NCI-H1048 (cell line): ENCODE data around the gene ZNF543.
"Not testable (repeated sequence)": the region's sequence is repeated elsewhere in the genome, so short reads cannot be mapped to it uniquely, and the experiment has no call there.

Experiments used
- DNase-seq: peaks from one replicate; lab custom pipeline; 2025; lab: John Stamatoyannopoulos, UW

Gene ZNF543

DNA sequence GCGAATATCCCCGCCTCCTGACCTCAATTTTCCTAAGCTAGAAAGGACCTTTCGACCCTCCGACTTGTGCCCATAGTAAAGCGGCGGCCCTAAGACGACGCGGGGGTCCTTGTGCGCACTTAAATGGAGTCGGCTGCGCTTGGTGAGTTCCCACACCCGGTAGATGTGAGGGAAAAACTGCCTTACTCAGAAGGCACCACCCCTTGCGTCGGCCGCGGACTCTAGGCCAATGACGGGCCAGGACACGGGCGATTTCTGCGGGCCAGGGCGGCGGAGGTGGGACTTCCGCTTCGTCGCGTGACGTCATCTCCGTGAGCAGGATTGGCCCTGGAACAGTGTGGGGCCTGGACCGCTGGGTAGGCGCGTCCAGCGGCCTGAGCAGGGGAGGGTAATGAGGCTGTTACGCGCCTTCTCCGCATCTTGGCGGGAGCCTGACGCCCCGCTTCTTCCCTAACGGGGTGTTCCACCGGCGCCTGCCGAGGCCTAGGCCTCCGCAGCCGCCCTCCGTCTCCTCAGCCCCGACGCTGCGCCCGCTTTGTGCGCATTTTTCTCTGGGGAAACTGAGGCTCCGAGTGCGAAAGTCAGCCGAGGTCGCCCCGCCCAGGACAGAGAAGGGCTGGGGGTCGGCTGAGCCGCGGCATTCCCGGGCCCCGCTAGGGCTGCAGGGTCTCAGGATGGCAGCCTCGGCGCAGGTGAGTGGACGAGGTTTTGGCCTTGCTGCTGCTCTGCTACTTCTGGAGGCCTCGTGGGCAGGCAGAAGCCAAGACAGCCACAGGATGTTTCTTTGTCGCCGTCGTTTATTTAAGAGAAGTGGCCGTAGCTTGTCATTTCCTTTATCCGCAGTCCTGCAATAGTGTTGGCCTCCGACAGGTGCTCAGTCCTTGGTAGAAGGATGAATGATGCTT lies at the start of gene ZNF543:
ZNF543 (plus strand) TSS at position 293 of the 905 bp plus-strand sequence; CDS start at position 675, 382 bp downstream.
- DNase-seq, result peak; percentile 84

GRCh38 chr19:57271280-57271679 lies 49.0 kb upstream of the ZNF543 start:
- DNase-seq, result no peak

DNA sequence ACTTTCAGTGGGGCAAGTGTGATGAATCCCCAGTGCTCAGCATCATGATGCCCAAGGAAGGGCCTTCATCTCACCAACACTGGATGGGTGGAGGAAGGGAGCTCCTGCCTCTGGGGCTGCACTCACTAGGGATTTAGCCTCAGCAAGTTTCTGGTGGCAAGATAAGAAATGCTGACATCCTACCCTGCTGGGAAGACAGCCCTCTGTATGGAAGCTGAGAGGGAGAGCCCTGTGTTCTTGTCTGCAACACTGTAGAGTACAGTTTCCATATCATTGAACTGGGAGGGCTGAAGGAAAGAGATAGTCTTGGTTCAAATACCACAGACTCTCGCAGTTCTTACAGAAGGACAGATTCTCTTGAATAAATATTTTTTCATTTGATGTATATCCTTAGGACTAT lies 47.3 kb upstream of the ZNF543 start:
- no peak for DNase-seq

- no peak for DNase-seq
Observed at GRCh38 chr19:57276430-57276829, 43.8 kb upstream of the ZNF543 start.

GRCh38 chr19:57278481-57278880 lies 41.8 kb upstream of the ZNF543 start:
- DNase-seq, result not testable (repeated sequence)

DNA sequence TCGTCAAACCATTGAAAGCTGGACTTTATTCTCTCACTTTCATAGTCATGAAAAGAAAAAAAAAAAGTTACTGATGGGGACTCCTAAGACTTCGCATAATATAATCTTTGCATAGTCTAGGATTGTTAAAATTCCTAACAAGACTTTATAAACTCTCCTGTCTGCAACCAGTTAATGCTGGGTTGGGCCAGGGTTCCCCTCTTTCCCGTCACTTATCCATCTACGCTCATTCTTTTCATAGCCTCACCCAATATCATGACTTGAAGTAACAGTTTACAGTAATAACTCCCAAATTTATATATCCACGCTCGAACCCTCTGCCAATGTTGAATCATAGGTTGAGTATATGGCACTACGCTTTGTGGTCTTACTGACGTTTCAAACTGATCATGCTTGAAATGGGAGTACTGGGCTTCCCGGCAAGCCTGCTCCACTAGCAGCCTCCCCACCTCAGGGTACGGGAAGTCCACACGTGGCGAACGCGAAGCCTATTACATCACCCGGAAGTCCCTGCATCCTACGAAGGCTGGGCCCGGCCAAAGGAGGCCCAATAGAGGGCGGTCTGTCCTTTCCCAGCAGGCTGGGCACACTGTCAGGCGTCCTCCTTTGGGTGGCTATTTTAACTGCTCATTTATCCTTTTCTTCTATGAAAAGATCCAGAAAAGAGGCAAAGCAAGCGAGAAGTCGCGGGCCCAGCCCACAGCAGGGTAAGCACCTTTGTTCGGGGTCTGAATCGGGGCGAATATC lies 40.7 kb upstream of the ZNF543 start:
- DNase-seq, result peak; percentile 86

- peak; percentile 91 for DNase-seq
Observed at GRCh38 chr19:57280165-57280961, 39.9 kb upstream of the ZNF543 start, which contains the start of gene ZNF460. Gene ZNF460 (plus strand): TSS chr19:57280485. CDS start chr19:57280807, 322 bp downstream.

DNA sequence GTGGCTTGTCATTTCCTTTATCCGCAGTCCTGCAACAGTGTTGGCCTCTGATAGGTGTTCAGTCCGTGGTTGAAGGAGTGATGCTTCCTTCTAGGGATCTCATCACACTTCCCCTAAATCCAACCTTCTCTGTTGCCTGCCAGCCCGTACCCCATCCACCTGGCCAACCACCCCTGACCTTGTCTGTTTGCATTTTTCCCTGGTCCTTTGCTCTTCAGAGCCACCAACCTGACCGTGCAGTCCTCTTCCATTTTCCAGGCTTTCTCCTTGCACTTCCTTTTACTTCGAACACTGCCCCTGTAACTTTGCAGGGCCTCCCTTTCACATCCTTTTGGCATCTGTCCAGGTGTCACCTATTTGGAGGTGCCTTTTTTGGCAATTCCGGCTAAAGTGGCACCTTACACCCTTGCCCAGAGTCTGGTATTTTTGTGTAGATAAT lies 39.3 kb upstream of the ZNF543 start:
- no peak for DNase-seq

- DNase-seq, result no peak
Observed at GRCh38 chr19:57282011-57282643, 38.1 kb upstream of the ZNF543 start.

DNA sequence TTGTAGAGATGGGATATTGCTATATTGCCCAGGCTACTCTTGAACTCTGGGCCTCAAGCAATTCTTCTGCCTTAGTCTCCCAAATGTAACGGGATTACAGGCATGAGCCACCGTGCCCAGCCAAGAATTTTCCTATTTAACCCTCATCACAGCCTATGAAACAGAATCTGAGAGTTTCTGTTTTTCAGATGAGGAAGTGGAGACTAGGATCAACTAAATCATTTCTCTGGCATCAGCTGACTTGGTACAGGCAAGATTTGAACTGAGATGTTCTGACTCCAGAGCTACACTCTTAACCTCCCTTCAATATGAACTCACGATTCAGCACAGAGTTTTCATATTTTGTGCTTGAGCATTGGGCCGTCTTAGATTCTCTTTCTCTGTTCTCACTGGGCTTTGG lies 31.9 kb upstream of the ZNF543 start:
- DNase-seq, result no peak

DNA sequence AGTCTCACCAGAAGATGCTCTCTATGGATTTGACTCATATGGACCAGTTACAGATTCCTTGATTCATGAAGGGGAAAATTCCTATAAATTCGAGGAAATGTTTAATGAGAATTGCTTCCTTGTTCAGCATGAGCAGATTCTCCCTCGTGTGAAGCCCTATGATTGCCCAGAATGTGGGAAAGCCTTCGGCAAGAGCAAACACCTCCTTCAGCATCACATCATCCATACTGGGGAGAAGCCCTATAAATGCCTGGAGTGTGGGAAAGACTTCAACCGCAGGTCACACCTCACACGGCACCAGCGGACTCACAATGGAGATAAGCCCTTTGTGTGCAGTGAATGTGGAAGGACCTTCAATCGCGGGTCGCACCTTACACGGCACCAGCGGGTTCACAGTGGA lies 29.3 kb upstream of the ZNF543 start:
- DNase-seq, result no peak

- no peak for DNase-seq
Observed at GRCh38 chr19:57292547-57292946, 27.7 kb upstream of the ZNF543 start.

DNA sequence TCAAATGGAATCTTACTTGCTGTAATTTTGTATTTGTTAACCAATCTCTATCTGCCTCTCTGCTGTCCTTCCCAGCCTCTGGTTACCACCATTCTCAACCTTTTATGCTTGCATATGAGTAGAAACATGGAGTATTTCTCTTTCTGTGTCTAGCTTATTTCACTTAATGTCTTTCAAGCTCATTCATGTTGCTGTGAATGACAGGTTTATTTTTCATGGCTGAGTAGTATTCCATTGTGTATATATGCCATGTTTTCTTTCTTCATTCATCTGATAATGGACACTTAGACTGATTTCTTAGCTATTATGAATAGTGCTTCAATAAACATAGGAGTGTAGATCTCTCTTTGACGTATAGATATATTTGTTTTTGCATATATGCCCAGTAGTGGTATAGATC lies 26.6 kb upstream of the ZNF543 start:
- DNase-seq, result no peak

- no peak for DNase-seq
Observed at GRCh38 chr19:57302020-57302465, 18.2 kb upstream of the ZNF543 start.

DNA sequence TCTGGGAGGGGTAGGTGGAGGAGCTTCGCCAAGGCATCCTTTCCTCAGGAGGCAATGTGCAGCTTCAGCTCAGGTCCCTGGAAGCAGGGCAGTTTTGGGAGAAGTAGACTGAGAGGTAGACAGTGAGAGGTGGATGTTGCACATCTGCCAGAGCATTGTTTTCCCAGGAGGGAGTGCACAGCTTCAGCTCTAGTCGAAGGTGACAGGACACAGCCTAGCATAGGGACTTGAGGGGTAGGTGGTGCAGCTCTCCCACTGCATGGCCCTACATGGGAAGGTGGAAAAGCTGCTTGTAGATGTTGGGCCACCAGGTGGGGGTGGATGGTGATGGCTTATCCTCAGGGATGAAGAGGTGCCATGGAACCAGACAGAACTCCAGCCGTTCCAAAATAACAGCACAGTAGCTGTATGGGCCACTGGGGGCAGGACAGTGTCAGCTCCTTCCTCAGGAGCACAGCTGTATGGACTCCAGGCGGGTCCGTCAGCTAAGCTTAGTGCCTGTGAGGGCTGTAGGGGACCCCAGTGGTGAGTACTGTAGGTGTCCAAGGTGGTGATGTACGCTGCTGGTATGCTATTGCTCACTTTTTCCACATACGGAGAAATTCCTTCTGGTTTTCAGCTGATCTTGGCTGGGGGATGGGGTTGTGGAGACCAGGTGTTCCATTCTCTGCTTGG lies 17.4 kb upstream of the ZNF543 start:
- no peak for DNase-seq

- no peak for DNase-seq
Observed at GRCh38 chr19:57305056-57305455, 15.2 kb upstream of the ZNF543 start.

DNA sequence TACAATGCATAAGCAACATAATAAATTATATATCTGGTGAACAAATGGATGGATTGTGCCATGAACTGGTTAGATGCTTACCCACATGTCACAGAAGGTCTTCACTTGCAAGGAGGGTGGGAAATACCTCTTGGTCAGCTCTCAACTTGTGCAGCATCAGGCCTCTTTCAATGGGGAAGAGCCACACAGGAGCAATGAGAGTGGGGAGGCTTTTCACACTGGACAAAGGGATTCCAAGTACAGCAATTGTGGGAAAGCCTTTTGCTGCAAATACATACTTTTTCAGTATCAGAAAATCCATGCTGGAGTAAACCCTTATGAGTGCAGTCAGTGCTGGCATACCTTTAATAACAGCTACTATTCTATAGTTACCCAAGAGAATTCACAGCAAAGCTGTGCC lies 11.8 kb upstream of the ZNF543 start:
- DNase-seq, result no peak

- DNase-seq, result no peak
Observed at GRCh38 chr19:57310792-57311191, 9.5 kb upstream of the ZNF543 start.

- no peak for DNase-seq
Observed at GRCh38 chr19:57314146-57314545, 6.1 kb upstream of the ZNF543 start.

DNA sequence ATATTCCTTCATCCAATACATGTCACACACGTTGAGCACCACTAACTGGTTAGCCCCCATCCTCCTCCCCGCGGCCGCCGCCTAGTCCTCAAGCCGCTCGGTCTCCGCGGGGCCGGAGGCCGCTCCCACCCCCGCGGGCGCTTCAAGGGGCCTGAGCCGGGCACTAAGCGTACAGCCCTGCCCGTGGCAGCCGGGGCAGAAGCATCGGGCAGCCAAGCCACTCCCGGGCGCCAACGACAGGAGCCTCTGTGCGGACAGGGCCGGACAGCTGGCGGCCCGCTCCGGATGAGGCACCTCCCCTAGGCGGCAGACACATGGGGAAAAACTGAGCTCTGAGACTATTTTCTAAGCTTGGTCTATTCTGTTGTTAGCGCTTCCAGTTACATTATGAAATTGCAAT lies 2.8 kb upstream of the ZNF543 start:
- DNase-seq, result no peak

DNA sequence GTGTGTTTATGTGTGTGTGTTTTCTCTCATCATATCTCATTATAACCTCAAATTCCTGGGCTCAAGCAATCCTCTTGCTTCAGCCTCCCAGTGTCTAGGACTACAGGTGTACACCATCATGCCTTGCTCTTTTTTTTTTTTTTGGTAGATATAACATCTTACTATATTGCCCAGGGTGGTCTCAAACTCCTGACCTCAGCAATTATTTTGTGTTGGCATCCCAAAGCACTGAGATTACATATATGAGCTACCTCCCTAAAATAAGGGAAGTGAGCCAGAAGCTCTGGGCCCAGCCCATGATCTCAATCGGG lies 448 bp upstream of the ZNF543 start:
- DNase-seq, result no peak
